Prostate gland (tissue), 2 donors: ENCODE measurements around the gene IGF2BP1. TPM values are rescaled to one million over a fixed set of nuclear protein-coding genes. Genes with fewer than 3 reads are reported as not detected.
"Not testable (repeated sequence)": the region's sequence is repeated elsewhere in the genome, so short reads cannot be mapped to it uniquely, and the experiment has no call there.

ENCODE experiments used
- DNase-seq: peaks from one replicate; pipeline ENCODE4 v3.0.0-alpha.2; 2019; ENCODE audit warnings: low spot score
- H3K27ac ChIP-seq, 2 donors: fragments of 200-600 bp; sonication (generic); 2 replicates each; pipeline ENCODE4 v1.5.1; 2017 to 2019
- H3K27me3 ChIP-seq: fragments of 200-600 bp; sonication (generic); replicated peaks from 2 replicates; pipeline ENCODE4 v1.5.1; 2019; ENCODE audit not compliant: insufficient read depth
- H3K36me3 ChIP-seq, 2 donors: fragments of 200-600 bp; sonication (generic); 1 replicate in 1 of 2; 2 replicates in 1 of 2; pipeline versions ENCODE4 v1.5.1 to v1.8.1; 2017 to 2019
- H3K4me1 ChIP-seq: fragments of 200-600 bp; sonication (generic); replicated peaks from 2 replicates; pipeline ENCODE4 v1.5.1; 2019
- H3K4me3 ChIP-seq, 2 donors: fragments of 200-600 bp; sonication (generic); 2 replicates each; pipeline ENCODE4 v1.5.1; 2017 to 2019
- H3K9me3 ChIP-seq: fragments of 200-600 bp; sonication (generic); 2 replicates; pipeline ENCODE4 v1.5.1; 2017
- POLR2A ChIP-seq: fragments of 450-650 bp; IDR thresholded peaks from one replicate; pipeline ENCODE4 v1.6.1; 2016; ENCODE audit warnings: antibody characterized with exemption, mild to moderate bottlenecking
- POLR2AphosphoS5 ChIP-seq: sonication (generic); formaldehyde crosslinking; IDR thresholded peaks from one replicate; pipeline ENCODE4 v1.6.1; 2017; ENCODE audit warnings: antibody characterized with exemption
- WGBS: methylation state at CpG from one replicate; pipeline ENCODE4 v1.1.5; 2018; 5-methylcytosine and 5-hydroxymethylcytosine counted together
- intact Hi-C: fragments of 100-400 bp; cut with DNase I; formaldehyde crosslinking; loops from one replicate; pipeline ENCODE4 v1.14.2; 2022
- total RNA-seq, 2 donors: library from RNA; depleted of rRNA; stranded (reverse); fragments of >200 nt; gene quantifications; one replicate each; pipeline ENCODE4 v1.1.0, GENCODE V29; 2016
- TF ChIP-seq, protein P1 (sequence below), 4 experiments: fragments of 200-600 bp in 2 of 4; fragments of 450-650 bp in 2 of 4; sonication (generic) in 2 of 4; IDR thresholded peaks; 1 replicate in 3 of 4; 2 replicates in 1 of 4; pipeline ENCODE4 v1.5.1; 2016 to 2019; ENCODE audit warnings: antibody characterized with exemption in 4 of 4, mild to moderate bottlenecking in 2 of 4, moderate library complexity in 2 of 4

The IGF2BP1 gene
- total RNA-seq, 2 donors from 2014 or later, result 10.9 TPM; not detected in 1

DNA sequence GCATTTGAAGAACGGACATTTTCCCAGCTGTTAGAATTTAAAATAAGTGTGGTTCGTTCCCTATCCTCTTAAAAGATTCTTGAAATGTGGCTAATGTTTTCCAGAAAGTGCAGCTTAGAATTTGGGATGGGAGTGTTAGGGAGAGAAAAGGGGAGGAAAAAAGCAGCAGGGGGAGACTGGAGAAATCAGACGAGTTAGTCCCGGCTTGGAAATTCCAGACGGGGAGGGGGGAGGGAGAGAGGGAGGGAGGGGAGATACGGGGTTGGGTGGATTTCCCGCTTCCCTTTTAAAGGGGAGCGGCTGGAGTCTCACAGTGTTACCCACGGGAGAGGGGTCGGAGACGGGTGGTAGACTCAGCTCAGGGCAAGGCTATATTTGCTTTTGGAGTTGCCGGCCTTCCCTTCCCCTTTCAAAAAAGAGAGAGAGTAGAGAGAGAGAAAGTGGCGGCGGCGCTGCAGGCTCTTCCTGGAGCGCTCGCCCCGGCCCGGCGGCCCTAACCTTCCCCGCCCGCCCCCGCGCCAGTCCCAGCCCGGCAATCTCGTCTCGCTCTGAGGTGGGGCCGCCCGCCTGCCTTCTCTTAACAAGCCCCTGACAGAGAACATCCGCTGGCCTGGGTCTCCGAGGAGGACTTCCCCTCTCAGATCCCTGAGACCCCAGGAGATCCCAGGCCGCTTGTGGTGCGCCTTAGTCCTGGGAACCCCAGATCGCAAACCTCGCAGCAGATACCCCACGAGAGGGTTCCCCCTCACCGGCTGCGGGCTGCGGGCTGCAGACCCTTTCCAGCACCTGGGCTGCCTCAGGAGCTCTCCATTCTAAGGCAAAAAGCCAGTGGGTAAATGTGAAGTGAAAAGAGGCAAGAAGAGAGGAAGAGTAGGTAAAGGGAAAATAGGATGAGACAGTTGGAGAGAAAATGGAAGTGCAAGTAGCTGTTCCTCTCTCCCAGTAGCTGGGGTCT is 6.6 kb downstream of the IGF2BP1 start:
- H3K36me3 ChIP-seq, result no peaks in the 10 kb centered on the region
- no peaks in the 10 kb centered on the region for H3K4me1 ChIP-seq
- H3K27ac ChIP-seq, result no peak overlapping the region
- H3K4me3 ChIP-seq, result no peak overlapping the region
- peaks cover 41% of the 10 kb centered on the region for H3K27me3 ChIP-seq
- intact Hi-C loops, result no loop called here
- DNase-seq, result no peak
- TF ChIP-seq, protein P1, sequence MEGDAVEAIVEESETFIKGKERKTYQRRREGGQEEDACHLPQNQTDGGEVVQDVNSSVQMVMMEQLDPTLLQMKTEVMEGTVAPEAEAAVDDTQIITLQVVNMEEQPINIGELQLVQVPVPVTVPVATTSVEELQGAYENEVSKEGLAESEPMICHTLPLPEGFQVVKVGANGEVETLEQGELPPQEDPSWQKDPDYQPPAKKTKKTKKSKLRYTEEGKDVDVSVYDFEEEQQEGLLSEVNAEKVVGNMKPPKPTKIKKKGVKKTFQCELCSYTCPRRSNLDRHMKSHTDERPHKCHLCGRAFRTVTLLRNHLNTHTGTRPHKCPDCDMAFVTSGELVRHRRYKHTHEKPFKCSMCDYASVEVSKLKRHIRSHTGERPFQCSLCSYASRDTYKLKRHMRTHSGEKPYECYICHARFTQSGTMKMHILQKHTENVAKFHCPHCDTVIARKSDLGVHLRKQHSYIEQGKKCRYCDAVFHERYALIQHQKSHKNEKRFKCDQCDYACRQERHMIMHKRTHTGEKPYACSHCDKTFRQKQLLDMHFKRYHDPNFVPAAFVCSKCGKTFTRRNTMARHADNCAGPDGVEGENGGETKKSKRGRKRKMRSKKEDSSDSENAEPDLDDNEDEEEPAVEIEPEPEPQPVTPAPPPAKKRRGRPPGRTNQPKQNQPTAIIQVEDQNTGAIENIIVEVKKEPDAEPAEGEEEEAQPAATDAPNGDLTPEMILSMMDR (IDR thresholded peaks at IDR 0.05), result no peak
- TF ChIP-seq POLR2AphosphoS5 (no peak), POLR2A (no peak)
- WGBS, result 15% methylated on average over 35 of the region's 39 CpGs
- no peaks in the 10 kb centered on the region for H3K9me3 ChIP-seq

DNA sequence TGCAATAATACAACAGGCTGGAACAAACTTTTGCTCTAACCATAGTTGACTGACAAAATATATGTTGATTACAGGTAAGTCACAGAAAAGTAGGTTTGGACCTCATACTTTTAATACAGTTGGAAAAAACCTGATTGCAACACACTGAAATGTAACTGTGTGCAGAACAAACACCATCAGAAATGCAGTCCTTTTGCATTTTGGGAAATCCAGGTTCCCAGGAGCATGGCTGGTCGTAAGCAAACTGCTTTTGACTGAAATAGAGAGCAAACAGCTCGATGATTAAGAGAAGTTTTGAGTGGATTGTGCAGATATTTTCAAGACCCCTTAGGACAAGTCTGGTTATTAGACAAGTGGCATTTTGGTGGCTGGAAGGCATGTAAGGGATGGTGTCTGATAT is 8.0 kb downstream of the IGF2BP1 start:
- H3K27ac ChIP-seq, result no peak overlapping the region
- intact Hi-C loops, result no loop called here
- no peak for DNase-seq
- H3K27me3 ChIP-seq, result peaks cover 36% of the 10 kb centered on the region
- WGBS, result 70% methylated on average over 2 of the region's 2 CpGs
- no peak for TF ChIP-seq POLR2AphosphoS5
- TF ChIP-seq, protein P1 (IDR thresholded peaks at IDR 0.05), result no peak
- no peak for TF ChIP-seq POLR2A
- H3K4me3 ChIP-seq, result no peak overlapping the region
- no peaks in the 10 kb centered on the region for H3K4me1 ChIP-seq
- no peaks in the 10 kb centered on the region for H3K9me3 ChIP-seq
- no peaks in the 10 kb centered on the region for H3K36me3 ChIP-seq

DNA sequence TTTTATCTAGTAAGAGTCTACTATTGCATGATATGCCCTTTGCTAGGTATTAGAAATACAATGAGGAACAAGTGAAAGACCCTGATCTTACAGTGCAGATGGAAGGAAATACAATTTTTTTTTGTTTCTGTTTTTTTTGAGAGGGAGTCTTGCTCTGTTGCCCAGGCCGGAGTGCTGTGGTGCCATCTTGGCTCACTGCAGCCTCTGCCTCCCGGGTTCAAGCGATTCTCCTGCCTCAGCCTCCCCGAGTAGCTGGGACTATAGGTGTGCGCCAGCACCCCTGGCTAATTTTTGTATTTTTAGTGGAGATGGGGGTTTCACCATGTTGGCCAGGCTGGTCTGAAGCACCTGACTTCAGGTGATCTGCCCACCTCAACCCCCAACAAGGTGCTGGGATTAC is 11.7 kb downstream of the IGF2BP1 start:
- H3K4me3 ChIP-seq, H3K27ac ChIP-seq, H3K9me3 ChIP-seq, H3K4me1 ChIP-seq, DNase-seq, intact Hi-C loops, H3K36me3 ChIP-seq: not testable (repeated sequence)
- peaks cover 26% of the 10 kb centered on the region for H3K27me3 ChIP-seq
- 93% methylated on average over 5 of the region's 5 CpGs for WGBS

DNA sequence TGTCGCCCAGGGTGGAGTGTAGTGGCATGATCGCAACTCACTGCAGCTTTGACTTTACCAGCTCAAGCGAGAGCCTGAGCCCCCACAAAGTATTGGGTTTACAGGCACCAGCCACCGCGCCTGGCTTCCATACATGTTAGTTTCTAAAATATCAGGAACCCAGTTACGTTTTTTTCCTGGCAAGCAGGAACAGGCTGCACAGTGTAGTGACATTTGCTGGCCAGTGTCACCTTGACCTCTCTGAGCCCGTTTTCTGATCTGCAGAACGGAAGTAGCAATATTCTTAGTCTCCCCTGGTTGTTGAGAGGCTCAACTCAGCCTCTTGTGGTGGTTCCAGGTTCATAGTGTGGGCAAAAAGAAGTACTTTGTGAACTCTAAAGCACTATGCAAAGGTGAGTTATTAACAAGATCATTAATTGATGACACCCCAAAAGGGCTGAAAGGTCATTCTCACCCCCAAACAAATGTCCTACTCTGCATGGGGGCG is 15.6 kb downstream of the IGF2BP1 start:
- Histone ChIP-seq H3K36me3 (no peaks in the 10 kb centered on the region), H3K27ac (no peak overlapping the region), H3K9me3 (no peaks in the 10 kb centered on the region), H3K4me1 (no peaks in the 10 kb centered on the region), H3K27me3 (peaks cover 33% of the 10 kb centered on the region), H3K4me3 (no peak overlapping the region)
- intact Hi-C loops, result no loop called here
- TF ChIP-seq, protein P1 (IDR thresholded peaks at IDR 0.05), result no peak
- TF ChIP-seq POLR2A (no peak), POLR2AphosphoS5 (no peak)
- no peak for DNase-seq
- WGBS, result 74% methylated on average over 9 of the region's 9 CpGs

DNA sequence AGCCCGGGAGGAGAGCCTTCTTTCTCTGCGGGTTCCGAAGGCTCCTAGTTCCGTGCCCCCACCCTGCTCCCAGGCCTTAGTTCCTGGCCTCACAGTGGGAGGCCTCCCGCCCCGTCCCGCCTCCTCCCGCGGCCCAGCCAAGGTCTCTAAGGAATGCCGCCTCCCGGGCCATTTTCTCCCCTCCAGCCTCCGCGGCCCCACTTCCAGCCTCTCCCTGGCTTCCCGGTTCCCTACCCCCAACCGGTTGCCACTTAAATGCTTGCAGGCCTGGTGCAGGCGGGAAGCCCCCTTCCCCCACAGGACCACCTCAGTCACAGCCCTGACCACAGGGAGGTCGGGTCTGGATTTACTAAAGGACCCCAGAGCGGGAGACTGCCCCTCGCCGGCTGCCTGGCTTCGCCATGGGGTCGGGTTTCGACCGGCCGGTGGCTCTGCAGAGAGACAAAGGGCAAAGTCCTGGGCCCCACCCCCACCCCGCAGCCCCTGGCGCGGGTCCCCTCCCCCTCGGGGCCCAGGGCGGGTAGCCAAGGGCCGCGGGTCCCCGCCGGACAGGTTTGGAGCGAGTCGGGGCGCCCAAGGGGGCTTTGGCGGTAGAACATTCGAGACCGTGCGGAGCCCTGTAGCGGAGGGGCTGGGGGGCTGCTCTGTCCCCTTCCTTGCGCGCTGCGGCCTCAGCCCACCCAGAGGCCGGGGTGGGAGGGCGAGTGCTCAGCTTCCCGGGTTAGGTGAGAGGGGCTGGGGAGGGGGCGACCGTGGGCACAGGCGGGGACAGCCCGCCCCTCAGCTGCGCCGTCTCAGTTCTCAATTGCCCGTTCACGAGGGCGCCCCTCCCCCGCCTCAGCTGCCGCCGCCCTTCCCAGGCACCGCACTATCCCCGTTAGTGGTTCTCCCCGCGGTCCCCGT is 16.4 kb downstream of the IGF2BP1 start:
- H3K4me3 ChIP-seq, result no peak overlapping the region
- H3K9me3 ChIP-seq, result no peaks in the 10 kb centered on the region
- H3K36me3 ChIP-seq, result no peaks in the 10 kb centered on the region
- H3K27ac ChIP-seq, result no peak overlapping the region
- no peak for DNase-seq
- WGBS, result 15% methylated on average over 59 of the region's 65 CpGs
- no peaks in the 10 kb centered on the region for H3K4me1 ChIP-seq
- intact Hi-C loops, result no loop called here
- peaks cover 33% of the 10 kb centered on the region for H3K27me3 ChIP-seq
- TF ChIP-seq POLR2AphosphoS5 (no peak), POLR2A (no peak)
- TF ChIP-seq, protein P1 (IDR thresholded peaks at IDR 0.05), result no peak
